ENCODE data around the gene LPCAT1.

- no peak for TF ChIP-seq CSRNP3 (CRISPR knock-in tag; IDR thresholded peaks at IDR 0.05)
- TF ChIP-seq TCF4 (CRISPR knock-in tag; IDR thresholded peaks at IDR 0.05; ENCODE audit: borderline replicate concordance), result no peak
- TF ChIP-seq TOX (CRISPR knock-in tag; IDR thresholded peaks at IDR 0.05; ENCODE audit: borderline replicate concordance), result no peak
- TF ChIP-seq GLIS3 (CRISPR knock-in tag; IDR thresholded peaks at IDR 0.05), result no peak
Measured at GRCh38 chr5:1489754-1490153, 34.0 kb downstream of the LPCAT1 start.
